ENCODE measurements around the gene CDK17. TPM values are rescaled to one million over a fixed set of nuclear protein-coding genes. Genes with fewer than 3 reads are reported as not detected.

The CDK17 gene
- total RNA-seq, result 63.6 TPM

DNA sequence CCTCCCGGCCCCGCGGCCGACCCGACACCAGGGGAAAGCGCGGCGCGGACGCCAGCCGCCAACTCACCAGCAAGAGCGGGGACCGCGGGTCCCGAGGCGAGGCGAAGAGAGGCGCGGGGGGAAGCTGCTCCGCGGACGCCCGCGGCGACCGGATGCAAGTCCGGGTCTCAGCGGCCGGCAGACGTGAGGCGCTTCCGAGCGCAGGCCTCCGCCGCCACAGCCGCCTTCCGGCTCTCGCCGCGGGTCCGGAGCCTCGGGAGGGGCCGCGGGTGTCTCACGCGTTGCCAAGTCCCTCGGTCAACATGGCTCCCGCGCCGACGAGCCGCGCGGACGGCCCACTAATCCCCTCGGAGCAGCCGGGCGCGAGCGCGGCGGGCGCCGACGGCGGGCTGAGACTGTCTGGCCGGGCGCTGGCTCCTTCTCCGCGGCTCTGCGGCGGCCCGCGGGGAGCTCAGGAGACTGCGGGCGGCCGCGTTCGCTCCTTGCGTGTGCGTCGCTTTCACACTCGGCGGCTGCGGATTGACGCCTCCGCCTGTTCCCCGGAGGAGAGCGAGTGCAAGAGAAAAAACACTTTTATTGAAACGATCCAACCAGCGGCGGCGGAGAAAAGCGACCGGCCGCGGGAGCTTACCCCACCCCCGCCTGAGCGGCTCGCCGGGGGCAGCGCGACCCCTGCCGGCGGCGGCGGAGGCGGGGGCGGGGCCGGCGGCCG is at the start of gene CDK17:
Gene CDK17 (minus strand): TSS at position 521 of the 712 bp plus-strand sequence. CDS start 65,603 bp downstream, outside the sequence.

Small RNA genes lying within 50 kb of the gene (small RNA-seq; reads per million reads assigned to genes)
- not detected for gene RN7SKP11 (ENCODE audit: low replicate concordance)
- gene RNU4-24P (ENCODE audit: low replicate concordance), result not detected

Other genes starting within 250 kb of the CDK17 start
- 27.5 TPM for gene ELK3, start 206.1 kb downstream of the CDK17 start, total RNA-seq
- 8.5 TPM for gene CFAP54, start 89.1 kb upstream of the CDK17 start, total RNA-seq